Glomerular visceral epithelial cell (primary cell): ENCODE results near the gene SHISA9.

Experiments used
- DNase-seq: peaks from one replicate; pipeline ENCODE4 v3.0.0-alpha.2; 2016; ENCODE audit errors: extremely low spot score

Gene SHISA9

DNA sequence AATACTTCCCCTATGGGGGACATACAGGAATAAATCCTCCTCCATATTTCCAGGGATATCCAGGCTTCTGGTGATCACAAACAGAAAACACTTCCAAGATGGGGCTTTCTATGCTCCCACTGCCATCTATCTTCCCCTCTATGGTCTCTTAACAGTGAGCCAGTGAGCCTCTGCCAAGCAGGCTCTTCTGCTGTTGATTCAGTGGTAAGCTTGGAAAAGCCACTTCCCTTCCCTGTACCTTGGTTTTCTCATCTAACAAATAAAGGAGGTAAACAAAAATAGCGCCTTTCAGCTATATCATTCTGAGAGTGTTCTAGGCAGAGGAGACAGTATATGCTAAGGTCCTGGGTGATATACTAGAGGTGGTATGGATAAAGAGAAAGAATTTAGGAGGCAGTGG, 368.0 kb downstream of the SHISA9 start:
- DNase-seq: no peak

DNA sequence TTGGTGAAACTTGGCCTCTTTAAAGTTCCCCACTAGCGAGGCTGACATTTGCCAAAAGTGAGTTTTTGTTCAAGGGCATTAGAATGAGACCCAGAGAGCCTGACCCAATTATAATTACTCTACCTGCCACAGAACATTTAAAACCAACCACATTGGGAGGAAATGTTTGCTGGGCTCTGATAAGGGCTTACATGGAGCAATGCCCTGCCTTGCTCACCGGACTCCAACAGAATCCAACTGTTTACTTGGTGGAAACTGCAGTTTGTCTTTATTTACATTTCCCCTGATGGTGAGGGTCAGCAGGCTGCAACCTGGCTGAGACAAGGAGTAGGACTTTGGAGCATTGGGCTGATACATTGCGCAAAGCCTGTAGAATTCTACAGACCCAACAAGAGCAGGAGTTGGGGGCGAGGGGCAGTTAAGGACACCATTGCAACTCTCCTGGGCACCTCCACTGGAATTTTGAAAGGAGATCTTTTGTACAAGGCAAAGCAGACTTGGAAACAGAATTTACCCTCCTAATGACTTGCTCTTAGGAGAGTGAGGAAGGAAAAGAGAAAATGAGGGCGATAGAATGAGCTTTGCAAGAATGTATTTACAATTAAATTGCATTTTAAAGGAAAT, 368.6 kb downstream of the SHISA9 start:
- no peak for DNase-seq

DNA sequence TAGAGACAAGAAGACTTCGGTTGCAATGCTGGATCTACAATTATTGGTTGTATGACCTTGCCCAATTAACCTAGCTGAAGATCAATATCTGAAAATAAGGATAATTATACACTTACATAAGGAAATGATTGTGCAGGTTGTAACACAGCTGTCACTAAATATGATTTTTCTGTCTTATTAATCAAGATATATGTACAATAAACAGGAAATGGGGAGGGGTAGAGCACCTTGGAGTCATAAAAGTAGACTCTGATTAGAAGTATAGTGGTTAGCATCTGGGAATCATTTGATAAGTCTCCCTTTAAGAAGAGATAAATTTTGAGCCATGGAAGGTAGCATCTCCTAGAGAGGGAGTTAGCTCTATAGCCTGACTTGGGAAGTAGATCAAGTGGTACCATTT, 369.2 kb downstream of the SHISA9 start:
- no peak for DNase-seq

DNA sequence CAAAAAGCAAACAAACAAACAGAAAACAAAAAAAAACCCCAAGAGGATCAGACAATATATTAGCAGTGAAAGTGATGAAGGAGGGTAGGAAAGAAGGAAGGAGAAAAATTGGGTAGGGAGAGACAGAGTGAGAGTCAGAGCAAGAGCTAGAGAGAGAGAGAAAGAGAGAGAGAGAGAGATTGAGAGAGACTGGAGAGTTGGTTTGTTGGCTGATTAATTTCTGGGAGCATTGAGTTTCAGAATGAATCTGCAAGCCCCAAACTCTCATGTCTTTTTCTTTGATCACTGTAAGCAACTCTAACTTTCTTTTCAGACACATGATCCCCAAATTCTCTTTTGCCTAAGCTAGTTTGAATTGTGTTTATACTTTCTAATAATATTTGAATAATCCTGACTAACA, 388.1 kb downstream of the SHISA9 start:
- DNase-seq: no peak
